Measurements from ENCODE around the gene QSOX1. TPM values are rescaled to one million over a fixed set of nuclear protein-coding genes. Genes with fewer than 3 reads are reported as not detected.

The QSOX1 gene
- total RNA-seq, 1 experiment from 2014 or later = 135 TPM

- TF ChIP-seq ARID4B (CRISPR knock-in tag; IDR thresholded peaks at IDR 0.05; ENCODE audit: borderline replicate concordance) = no peak
- no peak for TF ChIP-seq E2F1 (CRISPR knock-in tag; IDR thresholded peaks at IDR 0.05)
- no peak for TF ChIP-seq MXD4 (CRISPR knock-in tag; IDR thresholded peaks at IDR 0.05; ENCODE audit: borderline replicate concordance)
- no peak for TF ChIP-seq NFE2L1 (CRISPR knock-in tag; IDR thresholded peaks at IDR 0.05)
- TF ChIP-seq GRHL2 (CRISPR knock-in tag; IDR thresholded peaks at IDR 0.05; ENCODE audit: insufficient replicate concordance, severe bottlenecking) = no peak
- TF ChIP-seq TP53 (CRISPR knock-in tag; IDR thresholded peaks at IDR 0.05) = no peak
- TF ChIP-seq E2F5 (CRISPR knock-in tag; IDR thresholded peaks at IDR 0.05) = no peak
- no peak for TF ChIP-seq STAT6 (CRISPR knock-in tag; conservative IDR thresholded peaks at IDR 0.05; ENCODE audit: low read depth)
Measured at GRCh38 chr1:180130651-180131050, 24.0 kb upstream of the QSOX1 start (continued).

- H3K27me3 Mint-ChIP-seq (ENCODE audit: low read depth) = no peaks in the 10 kb centered on the region; the same call in 1 of the 2 replicates
- DNase-seq (ENCODE audit: low spot score) (no peak), ATAC-seq (no peak)
- H3K36me3 Mint-ChIP-seq = no peaks in the 10 kb centered on the region
- H3K4me1 Mint-ChIP-seq = peaks cover 13% of the 10 kb centered on the region
- no peak overlapping the region for H3K4me3 Mint-ChIP-seq
- no peak overlapping the region for H3K27ac Mint-ChIP-seq
- no peaks in the 10 kb centered on the region for H3K9me3 Mint-ChIP-seq
- TF ChIP-seq FOXJ3 (CRISPR knock-in tag; IDR thresholded peaks at IDR 0.05; ENCODE audit: borderline replicate concordance) = no peak
- TF ChIP-seq GABPB1 (CRISPR knock-in tag; IDR thresholded peaks at IDR 0.05) = peak; percentile 85
- no peak for TF ChIP-seq JUN (CRISPR knock-in tag; IDR thresholded peaks at IDR 0.05)
- TF ChIP-seq ZBTB21 (CRISPR knock-in tag; IDR thresholded peaks at IDR 0.05; ENCODE audit: borderline replicate concordance) = no peak
- no peak for TF ChIP-seq ETV6 (CRISPR knock-in tag; IDR thresholded peaks at IDR 0.05)
- no peak for TF ChIP-seq ZNF263 (CRISPR knock-in tag; IDR thresholded peaks at IDR 0.05; ENCODE audit: low read depth)
- TF ChIP-seq CREB1 (CRISPR knock-in tag; IDR thresholded peaks at IDR 0.05) = no peak
- CTCF ChIA-PET = no interaction called here
- POLR2A ChIA-PET = interaction anchor here (0.6 kb wide), 1 partner anchor 325 kb away, joined by 3 read pairs; no protein-coding TSS in a partner anchor
Measured at GRCh38 chr1:180131510-180131909, 23.2 kb upstream of the QSOX1 start.

GRCh38 chr1:180133193-180133592 is 21.5 kb upstream of the QSOX1 start:
- H3K4me3 Mint-ChIP-seq = no peak overlapping the region
- TF ChIP-seq E2F5 (CRISPR knock-in tag; IDR thresholded peaks at IDR 0.05) = no peak
- no peak for TF ChIP-seq FOXP4 (CRISPR knock-in tag; IDR thresholded peaks at IDR 0.05)
- no peak for TF ChIP-seq ZNF232 (CRISPR knock-in tag; IDR thresholded peaks at IDR 0.05)
- TF ChIP-seq ZNF671 (CRISPR knock-in tag; IDR thresholded peaks at IDR 0.05) = no peak
- TF ChIP-seq CTCF (IDR thresholded peaks at IDR 0.05) = no peak

More at GRCh38 chr1:180133193-180133592, 21.5 kb upstream of the QSOX1 start:
- Mint-ChIP-seq H3K9me3 (no peaks in the 10 kb centered on the region), H3K4me1 (peaks cover 8% of the 10 kb centered on the region), H3K36me3 (no peaks in the 10 kb centered on the region), H3K27ac (no peak overlapping the region), H3K27me3 (ENCODE audit: low read depth) (no peaks in the 10 kb centered on the region; the same call in 1 of the 2 replicates)
- ChIA-PET CTCF (no interaction called here), POLR2A (no interaction called here)
- ATAC-seq (no peak), DNase-seq (ENCODE audit: low spot score) (no peak)

Measured in WTC11 (cell line).